GM23338 (cell line): Measurements from ENCODE around the gene AQP11.

Experiments used
- CTCF ChIP-seq, 2 experiments: fragments of 200-600 bp in 1 of 2; sonication (generic) in 1 of 2; conservative IDR thresholded peaks; 2 replicates each; pipeline versions ENCODE4 v1.5.1 to v1.6.1; 2016 to 2017; ENCODE audit warnings: antibody characterized with exemption in 2 of 2, low read depth in 2 of 2, mild to moderate bottlenecking in 2 of 2, moderate library complexity in 1 of 2
- EZH2 ChIP-seq: fragments of 200-600 bp; sonication (generic); IDR thresholded peaks from one replicate; pipeline ENCODE4 v1.8.0; 2017; ENCODE audit warnings: antibody characterized with exemption, mild to moderate bottlenecking, low read depth; ENCODE audit not compliant: unreplicated experiment
- EZH2phosphoT487 ChIP-seq: fragments of 200-600 bp; sonication (generic); IDR thresholded peaks from one replicate; pipeline ENCODE4 v1.8.1; 2018; ENCODE audit warnings: antibody characterized with exemption; ENCODE audit not compliant: unreplicated experiment
- POLR2AphosphoS5 ChIP-seq: IDR thresholded peaks from 2 replicates; pipeline ENCODE4 v1.6.1; 2016; ENCODE audit warnings: antibody characterized with exemption, low read depth

GRCh38 chr11:77656362-77656761, 66.6 kb downstream of the AQP11 start:
- TF ChIP-seq EZH2 (no peak), CTCF (conservative IDR thresholded peaks at IDR 0.05; ENCODE audit: low read depth in 2 of 2) (no peak), POLR2AphosphoS5 (no peak), EZH2phosphoT487 (no peak)
